GM18951 (cell line): ENCODE measurements around the gene DHODH.
"Not testable (repeated sequence)": the region's sequence is repeated elsewhere in the genome, so short reads cannot be mapped to it uniquely, and the experiment has no call there.

Source experiments
- POLR2A ChIP-seq: IDR thresholded peaks from 4 replicates; pipeline ENCODE4 v1.6.1; 2011; ENCODE audit warnings: mild to moderate bottlenecking; ENCODE audit not compliant: insufficient read length, insufficient read depth; ENCODE audit errors: extremely low read depth
- in situ Hi-C: fragments of 300-500 bp; cut with MboI; formaldehyde crosslinking; loops from one replicate; pipeline ENCODE4 v1.12.0; 2022; ENCODE audit warnings: low sequenced_read_pairs, mixed read lengths, inconsistent platforms; ENCODE audit not compliant: unreplicated experiment

The DHODH gene

DNA sequence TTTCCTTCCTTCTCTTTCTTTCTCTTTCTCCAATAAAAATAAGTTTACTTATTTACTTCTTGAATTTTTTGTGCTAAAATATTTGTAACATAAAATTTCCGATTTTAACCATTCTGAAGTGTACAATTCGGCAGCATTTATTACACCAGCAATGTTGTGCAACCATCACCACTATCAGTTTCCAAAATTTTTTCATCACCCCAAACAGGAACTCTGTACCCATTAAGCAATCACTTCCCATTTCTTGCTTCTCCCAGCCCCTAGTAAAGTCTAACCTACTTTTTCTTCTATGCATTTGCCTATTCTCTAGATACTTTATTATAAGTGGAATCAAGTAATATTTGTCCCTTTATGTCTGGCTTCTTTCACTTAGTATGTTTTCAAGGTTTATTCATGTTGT, 43.3 kb downstream of the DHODH start:
- in situ Hi-C loops = no loop called here
- TF ChIP-seq POLR2A = no peak

GRCh38 chr16:72054254-72054847, 45.8 kb downstream of the DHODH start, which contains the start of gene HP:
HP (plus strand) TSS chr16:72054505; CDS start chr16:72054653, 148 bp downstream.
- in situ Hi-C loops = not testable (repeated sequence)

- no peak for TF ChIP-seq POLR2A
- in situ Hi-C loops = no loop called here
Observed at GRCh38 chr16:72055911-72056310, 47.4 kb downstream of the DHODH start.

DNA sequence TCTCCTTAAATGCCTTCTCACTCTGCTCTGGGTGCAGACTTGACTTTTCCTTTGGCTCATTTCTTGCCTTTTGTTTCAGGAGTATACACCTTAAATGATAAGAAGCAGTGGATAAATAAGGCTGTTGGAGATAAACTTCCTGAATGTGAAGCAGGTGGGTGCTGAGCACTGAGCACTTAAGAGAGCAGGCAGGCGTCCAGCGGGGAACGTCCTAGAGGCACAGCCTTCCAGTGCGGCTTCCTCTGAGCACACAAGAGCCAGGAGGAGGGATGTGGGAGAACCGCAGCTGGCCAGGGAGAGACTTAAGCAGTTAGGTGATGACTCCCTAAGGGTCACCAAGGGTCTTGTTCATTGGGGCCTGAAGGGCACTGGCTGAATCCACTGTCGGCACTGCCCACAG, 48.8 kb downstream of the DHODH start:
- in situ Hi-C loops = not testable (repeated sequence)

- in situ Hi-C loops = not testable (repeated sequence)
Observed at GRCh38 chr16:72059060-72059459, 50.5 kb downstream of the DHODH start.

DNA sequence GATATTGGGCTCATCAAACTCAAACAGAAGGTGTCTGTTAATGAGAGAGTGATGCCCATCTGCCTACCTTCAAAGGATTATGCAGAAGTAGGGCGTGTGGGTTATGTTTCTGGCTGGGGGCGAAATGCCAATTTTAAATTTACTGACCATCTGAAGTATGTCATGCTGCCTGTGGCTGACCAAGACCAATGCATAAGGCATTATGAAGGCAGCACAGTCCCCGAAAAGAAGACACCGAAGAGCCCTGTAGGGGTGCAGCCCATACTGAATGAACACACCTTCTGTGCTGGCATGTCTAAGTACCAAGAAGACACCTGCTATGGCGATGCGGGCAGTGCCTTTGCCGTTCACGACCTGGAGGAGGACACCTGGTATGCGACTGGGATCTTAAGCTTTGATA, 51.9 kb downstream of the DHODH start:
- no peak for TF ChIP-seq POLR2A
- in situ Hi-C loops = no loop called here

- no peak for TF ChIP-seq POLR2A
- in situ Hi-C loops = no loop called here
Observed at GRCh38 chr16:72061564-72061963, 53.0 kb downstream of the DHODH start.

DNA sequence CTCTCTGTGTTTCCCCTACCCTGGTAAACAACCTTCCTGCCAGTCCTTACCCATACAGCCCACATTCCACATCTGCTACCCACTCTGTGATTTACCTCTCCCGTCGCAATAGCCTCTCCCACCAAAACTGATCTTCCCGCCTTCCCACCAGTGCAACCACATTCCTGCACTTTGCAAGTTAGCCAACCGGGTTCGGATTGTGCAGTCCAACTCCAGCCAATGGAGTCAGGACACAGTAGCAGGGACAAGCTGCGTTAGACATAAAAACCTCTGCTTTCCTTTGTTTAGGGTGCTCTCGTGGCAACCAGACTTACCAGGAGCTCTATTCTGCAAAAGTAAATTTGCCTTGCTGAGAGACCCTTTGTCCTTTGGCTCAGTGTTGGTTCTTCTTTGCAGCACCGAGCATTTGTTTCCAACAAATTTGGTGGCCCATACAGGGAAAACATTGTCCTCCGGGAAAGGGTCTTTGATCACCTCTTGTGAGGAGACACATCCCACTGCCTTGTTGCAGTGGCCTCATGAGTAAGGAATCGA, 55.9 kb downstream of the DHODH start:
- in situ Hi-C loops = no loop called here
- no peak for TF ChIP-seq POLR2A

DNA sequence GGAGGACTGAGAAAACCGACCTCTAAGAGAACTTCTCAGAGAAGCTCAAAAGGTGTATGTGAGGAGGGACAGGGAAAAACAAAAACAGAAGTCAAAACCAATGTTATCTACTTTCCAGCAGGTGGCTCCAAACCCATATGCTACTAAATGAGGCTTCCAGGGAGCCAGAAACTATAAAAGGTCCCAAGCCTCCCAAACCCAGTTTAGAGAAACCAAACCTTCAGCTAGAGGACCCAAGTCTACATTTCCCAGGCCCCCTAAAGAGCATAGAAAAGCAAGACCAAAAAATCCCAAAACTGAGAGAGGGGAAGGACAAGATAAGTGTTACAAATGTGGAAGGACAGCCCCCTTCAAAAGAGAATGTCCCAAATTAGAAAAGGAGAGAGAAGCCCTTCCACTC, 58.2 kb downstream of the DHODH start:
- in situ Hi-C loops = no loop called here

GRCh38 chr16:72068930-72069329, 60.4 kb downstream of the DHODH start:
- TF ChIP-seq POLR2A = no peak
- in situ Hi-C loops = no loop called here

More for the DNA sequence above, 58.2 kb downstream of the DHODH start:
- no peak for TF ChIP-seq POLR2A

DNA sequence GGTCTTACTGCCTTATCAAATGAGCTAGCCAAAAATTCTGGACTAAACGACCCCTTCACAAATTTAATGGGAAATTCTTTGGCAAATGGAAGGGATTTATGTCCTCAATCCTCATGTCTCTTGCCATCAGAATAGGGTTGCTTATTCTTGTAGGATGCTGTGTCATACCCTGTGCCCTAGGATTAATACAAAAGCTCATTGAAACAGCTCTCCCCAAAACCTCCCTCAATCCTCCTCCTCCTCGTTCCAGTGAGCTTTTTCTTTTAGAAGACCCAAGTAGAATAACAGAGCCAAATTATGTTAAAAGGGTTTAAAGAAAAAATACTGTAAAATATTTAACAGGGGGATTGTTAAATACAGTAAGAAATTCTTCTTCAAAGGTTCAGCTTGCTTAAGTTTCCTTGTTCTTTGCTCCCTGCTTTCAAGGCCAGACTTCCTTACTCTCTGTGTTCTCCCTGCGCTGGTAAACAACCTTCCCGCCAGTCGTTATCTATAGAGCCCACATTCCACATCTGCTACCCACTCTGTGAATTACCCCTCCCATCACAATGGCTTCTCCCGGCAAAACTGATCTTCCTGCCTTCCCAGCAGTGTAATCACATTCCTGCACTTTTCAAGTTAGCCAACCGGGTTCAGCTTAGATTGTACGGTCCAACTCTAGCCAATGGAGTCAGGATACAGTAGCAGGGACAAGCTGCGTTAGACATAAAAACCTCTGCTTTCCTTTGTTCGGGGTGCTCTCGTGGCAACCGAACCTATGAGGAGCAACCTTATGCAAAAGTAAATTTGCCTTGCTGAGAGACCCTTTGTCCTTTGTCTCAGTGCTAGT, 64.2 kb downstream of the DHODH start:
- in situ Hi-C loops = no loop called here
- no peak for TF ChIP-seq POLR2A

GRCh38 chr16:72073560-72074230, 65.2 kb downstream of the DHODH start:
- in situ Hi-C loops = no loop called here
- TF ChIP-seq POLR2A = no peak

DNA sequence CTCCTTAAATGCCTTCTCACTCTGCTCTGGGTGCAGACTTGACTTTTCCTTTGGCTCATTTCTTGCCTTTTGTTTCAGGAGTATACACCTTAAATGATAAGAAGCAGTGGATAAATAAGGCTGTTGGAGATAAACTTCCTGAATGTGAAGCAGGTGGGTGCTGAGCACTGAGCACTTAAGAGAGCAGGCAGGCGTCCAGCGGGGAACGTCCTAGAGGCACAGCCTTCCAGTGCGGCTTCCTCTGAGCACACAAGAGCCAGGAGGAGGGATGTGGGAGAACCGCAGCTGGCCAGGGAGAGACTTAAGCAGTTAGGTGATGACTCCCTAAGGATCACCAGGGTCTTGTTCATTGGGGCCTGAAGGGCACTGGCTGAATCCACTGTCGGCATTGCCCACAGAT, 66.5 kb downstream of the DHODH start:
- in situ Hi-C loops = not testable (repeated sequence)
